CD14-positive monocyte (primary cell): ENCODE measurements around the gene EEA1. TPM values are rescaled to one million over a fixed set of nuclear protein-coding genes. Genes with fewer than 3 reads are reported as not detected.

Source experiments
- DNase-seq, 3 donors: peaks; one replicate each; pipeline ENCODE4 v3.0.0-alpha.2; 2011 to 2022
- H2AFZ ChIP-seq: 2 replicates; pipeline ENCODE4 v1.6.0; 2012; ENCODE audit warnings: mild to moderate bottlenecking, low read depth, low read length, inconsistent platforms; ENCODE audit not compliant: insufficient read depth, poor library complexity, severe bottlenecking
- H3K27ac ChIP-seq, 2 donors: 1 replicate in 1 of 2; 2 replicates in 1 of 2; pipeline ENCODE4 v1.5.1; 2012 to 2013; ENCODE audit warnings: low read length in 2 of 2, control low read depth in 1 of 2, inconsistent platforms in 1 of 2, low read depth in 1 of 2, mild to moderate bottlenecking in 1 of 2
- H3K27me3 ChIP-seq, 2 donors: one replicate each; pipeline versions ENCODE4 v1.6.0 to v1.6.1; 2011 to 2013; ENCODE audit warnings: low read length in 2 of 2; ENCODE audit not compliant: control insufficient read depth in 2 of 2, insufficient read depth in 2 of 2
- H3K36me3 ChIP-seq, 2 donors: replicated peaks in 1 of 2; 1 replicate in 1 of 2; 2 replicates in 1 of 2; pipeline versions ENCODE4 v1.5.1 to v1.6.1; 2012 to 2013; ENCODE audit warnings: low read length in 2 of 2, control low read depth in 1 of 2, inconsistent platforms in 1 of 2, mild to moderate bottlenecking in 1 of 2; ENCODE audit not compliant: insufficient read depth in 2 of 2, control insufficient read depth in 1 of 2
- H3K4me1 ChIP-seq, 2 donors: 1 replicate in 1 of 2; 2 replicates in 1 of 2; pipeline versions ENCODE4 v1.5.1 to v1.6.1; 2012 to 2013; ENCODE audit warnings: low read length in 2 of 2, control low read depth in 1 of 2, inconsistent platforms in 1 of 2, mild to moderate bottlenecking in 1 of 2, moderate library complexity in 1 of 2; ENCODE audit not compliant: insufficient read depth in 2 of 2, control insufficient read depth in 1 of 2
- H3K4me2 ChIP-seq: replicated peaks from 2 replicates; pipeline ENCODE3; 2012; ENCODE audit warnings: low read length, moderate library complexity, mild to moderate bottlenecking; ENCODE audit not compliant: poor library complexity, severe bottlenecking; ENCODE audit errors: extremely low read depth
- H3K4me3 ChIP-seq, 3 experiments: fragments of 200-600 bp in 1 of 3; sonication (generic) in 1 of 3; replicated peaks in 1 of 3; 1 replicate in 2 of 3; 2 replicates in 1 of 3; pipeline ENCODE4 v1.5.1; 2011 to 2013; ENCODE audit warnings: low read length in 3 of 3, mild to moderate bottlenecking in 3 of 3, control low read depth in 2 of 3, low read depth in 2 of 3, inconsistent platforms in 1 of 3, moderate library complexity in 1 of 3
- H3K79me2 ChIP-seq: 2 replicates; pipeline ENCODE4 v1.6.0; 2012; ENCODE audit warnings: mild to moderate bottlenecking, control low read depth, inconsistent platforms, low read length, moderate library complexity; ENCODE audit not compliant: insufficient read depth
- H3K9ac ChIP-seq: 2 replicates; pipeline ENCODE4 v1.6.0; 2017; ENCODE audit warnings: low read length, mild to moderate bottlenecking; ENCODE audit not compliant: insufficient read depth, poor library complexity, severe bottlenecking
- H3K9me3 ChIP-seq, 2 donors: replicated peaks in 1 of 2; 1 replicate in 1 of 2; 2 replicates in 1 of 2; pipeline versions ENCODE4 v1.5.1 to v1.6.1; 2012 to 2013; ENCODE audit warnings: low read length in 2 of 2, control low read depth in 1 of 2; ENCODE audit not compliant: control insufficient read depth in 1 of 2, insufficient read depth in 1 of 2
- H4K20me1 ChIP-seq: 2 replicates; pipeline ENCODE4 v1.6.0; 2012; ENCODE audit warnings: mild to moderate bottlenecking, low read length, control low read depth, moderate library complexity; ENCODE audit not compliant: insufficient read depth
- H3K27ac Mint-ChIP-seq, 7 donors: one replicate each; pipeline ENCODE4 v1.8.0; 2020; ENCODE audit warnings: mild to moderate bottlenecking in 7 of 7, mixed read lengths in 7 of 7, moderate library complexity in 6 of 7, inconsistent platforms in 2 of 7
- H3K27me3 Mint-ChIP-seq, 3 donors: one replicate each; pipeline ENCODE4 v1.8.0; 2021 to 2022; ENCODE audit warnings: low read depth in 3 of 3, mild to moderate bottlenecking in 3 of 3, mixed read lengths in 3 of 3, moderate library complexity in 3 of 3, inconsistent platforms in 1 of 3
- H3K36me3 Mint-ChIP-seq, 2 donors: one replicate each; pipeline ENCODE4 v1.8.0; 2020; ENCODE audit warnings: mixed read lengths in 2 of 2, inconsistent platforms in 1 of 2, mild to moderate bottlenecking in 1 of 2
- H3K4me1 Mint-ChIP-seq: one replicate; pipeline ENCODE4 v1.8.0; 2020; ENCODE audit warnings: mild to moderate bottlenecking, mixed read lengths
- H3K4me3 Mint-ChIP-seq, 2 donors: one replicate each; pipeline ENCODE4 v1.8.0; 2020; ENCODE audit warnings: mild to moderate bottlenecking in 2 of 2, mixed read lengths in 2 of 2, moderate library complexity in 1 of 2
- H3K9me3 Mint-ChIP-seq, 7 donors: one replicate each; pipeline ENCODE4 v1.8.0; 2020 to 2022; ENCODE audit warnings: mixed read lengths in 7 of 7, mild to moderate bottlenecking in 6 of 7, moderate library complexity in 6 of 7, inconsistent platforms in 2 of 7
- WGBS: methylation state at CpG from one replicate; pipeline ENCODE4 v1.1.5; 2013; ENCODE audit warnings: missing lambda C conversion rate; ENCODE audit not compliant: insufficient coverage; 5-methylcytosine and 5-hydroxymethylcytosine counted together
- intact Hi-C, 2 donors: fragments of 100-400 bp; cut with micrococcal nuclease; formaldehyde crosslinking; loops; one replicate each; pipeline versions ENCODE4 v1.15.0 to v1.15.1; 2023
- polyA plus RNA-seq, 3 donors: library from polyadenylated mRNA; depleted of rRNA in 1 of 3; unstranded in 2 of 3; stranded (reverse) in 1 of 3; fragments of 300-500 nt in 2 of 3; fragments of >200 nt in 1 of 3; fragmentation: Illumina TruSeq in 2 of 3; gene quantifications; 1 replicate in 2 of 3; 2 replicates in 1 of 3; pipeline ENCODE4 v1.2.3, GENCODE V29; 2012 to 2021
- TF ChIP-seq, protein P1 (sequence below): fragments of 200-600 bp; IDR thresholded peaks from one replicate; pipeline ENCODE4 v1.8.0; 2022; ENCODE audit warnings: antibody characterized with exemption, mild to moderate bottlenecking

The EEA1 gene
- polyA plus RNA-seq, 3 donors = 3.0 to 10.7 (median 3.6) TPM

DNA sequence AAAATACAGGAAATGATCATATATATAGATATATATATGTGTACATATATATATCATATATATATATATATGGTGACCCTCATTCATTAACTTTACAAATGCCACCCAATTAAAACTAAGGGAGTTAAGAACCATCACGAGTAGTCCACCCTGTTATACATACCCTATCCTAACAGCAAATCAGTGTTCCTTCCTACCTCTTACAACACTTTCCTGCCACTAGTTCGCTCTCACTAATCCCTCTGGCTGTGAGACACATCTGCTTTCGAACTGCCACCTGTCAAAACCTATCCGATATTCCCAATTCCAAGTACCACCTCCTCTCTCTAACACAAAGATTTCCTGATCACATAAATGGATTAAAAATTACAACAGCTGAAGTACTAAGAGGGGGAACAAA lies 100.5 kb downstream of the EEA1 start:
- Histone ChIP-seq H3K36me3 (peaks cover 28 to 69% of the 10 kb centered on the region in 2 donors), H3K79me2 (no peaks in the 10 kb centered on the region), H2AFZ (no peak overlapping the region), H3K9me3 (no peaks in the 10 kb centered on the region), H4K20me1 (no peaks in the 10 kb centered on the region), H3K9ac (no peak overlapping the region), H3K4me2 (no peak overlapping the region), H3K27me3 (no peaks in the 10 kb centered on the region), H3K4me3 (no peak overlapping the region), H3K4me1 (no peaks in the 10 kb centered on the region), H3K27ac (no peak overlapping the region)
- WGBS = 87% methylated on average over 2 of the region's 4 CpGs
- no peak for DNase-seq
- H3K9me3 Mint-ChIP-seq = no peaks in the 10 kb centered on the region
- intact Hi-C loops = no loop called here
- no peaks in the 10 kb centered on the region for H3K4me1 Mint-ChIP-seq
- H3K4me3 Mint-ChIP-seq = no peak overlapping the region
- peaks cover 27 to 51% of the 10 kb centered on the region in 2 donors for H3K36me3 Mint-ChIP-seq
- TF ChIP-seq, protein P1, sequence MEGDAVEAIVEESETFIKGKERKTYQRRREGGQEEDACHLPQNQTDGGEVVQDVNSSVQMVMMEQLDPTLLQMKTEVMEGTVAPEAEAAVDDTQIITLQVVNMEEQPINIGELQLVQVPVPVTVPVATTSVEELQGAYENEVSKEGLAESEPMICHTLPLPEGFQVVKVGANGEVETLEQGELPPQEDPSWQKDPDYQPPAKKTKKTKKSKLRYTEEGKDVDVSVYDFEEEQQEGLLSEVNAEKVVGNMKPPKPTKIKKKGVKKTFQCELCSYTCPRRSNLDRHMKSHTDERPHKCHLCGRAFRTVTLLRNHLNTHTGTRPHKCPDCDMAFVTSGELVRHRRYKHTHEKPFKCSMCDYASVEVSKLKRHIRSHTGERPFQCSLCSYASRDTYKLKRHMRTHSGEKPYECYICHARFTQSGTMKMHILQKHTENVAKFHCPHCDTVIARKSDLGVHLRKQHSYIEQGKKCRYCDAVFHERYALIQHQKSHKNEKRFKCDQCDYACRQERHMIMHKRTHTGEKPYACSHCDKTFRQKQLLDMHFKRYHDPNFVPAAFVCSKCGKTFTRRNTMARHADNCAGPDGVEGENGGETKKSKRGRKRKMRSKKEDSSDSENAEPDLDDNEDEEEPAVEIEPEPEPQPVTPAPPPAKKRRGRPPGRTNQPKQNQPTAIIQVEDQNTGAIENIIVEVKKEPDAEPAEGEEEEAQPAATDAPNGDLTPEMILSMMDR = no peak
- H3K27ac Mint-ChIP-seq = peak overlapping the region in 2 of 7 donors; percentile 16 to 25
- no peaks in the 10 kb centered on the region for H3K27me3 Mint-ChIP-seq

- H3K4me1 ChIP-seq = no peaks in the 10 kb centered on the region
- H4K20me1 ChIP-seq = no peaks in the 10 kb centered on the region
- DNase-seq = peak; percentile 14 to 29 (median 19)
- TF ChIP-seq, protein P1 = peak; percentile 68
- Mint-ChIP-seq H3K4me3 (no peak overlapping the region), H3K27me3 (no peaks in the 10 kb centered on the region), H3K27ac (peak overlapping the region in 2 of 7 donors; percentile 18 to 24), H3K4me1 (no peaks in the 10 kb centered on the region), H3K36me3 (peaks cover 25 to 47% of the 10 kb centered on the region in 2 donors), H3K9me3 (no peaks in the 10 kb centered on the region)
- H2AFZ ChIP-seq = no peak overlapping the region
- no peak overlapping the region for H3K4me3 ChIP-seq
- H3K4me2 ChIP-seq = no peak overlapping the region
- no peaks in the 10 kb centered on the region for H3K79me2 ChIP-seq
- 67% methylated on average over 1 of the region's 4 CpGs for WGBS
- H3K9me3 ChIP-seq = no peaks in the 10 kb centered on the region
- peaks cover 33 to 71% of the 10 kb centered on the region in 2 donors for H3K36me3 ChIP-seq
- H3K27me3 ChIP-seq = no peaks in the 10 kb centered on the region
- intact Hi-C loops = no loop called here
- no peak overlapping the region for H3K27ac ChIP-seq
- no peak overlapping the region for H3K9ac ChIP-seq
Measured at GRCh38 chr12:92827836-92828431, 101.2 kb downstream of the EEA1 start.
